Loucy (cell line): Measurements from ENCODE around the gene IP6K3.

Experiments used
- CTCF ChIP-seq: fragments of 200-600 bp; sonication (generic); conservative IDR thresholded peaks from 2 replicates; pipeline ENCODE4 v1.5.1; 2014; ENCODE audit warnings: mild to moderate bottlenecking, antibody characterized with exemption, low read length
- EZH2phosphoT487 ChIP-seq: fragments of 200-600 bp; IDR thresholded peaks from 2 replicates; pipeline ENCODE4 v1.6.1; 2018; ENCODE audit warnings: antibody characterized with exemption, mild to moderate bottlenecking, moderate library complexity, borderline replicate concordance

GRCh38 chr6:33671744-33672072, 75.0 kb downstream of the IP6K3 start:
- no peak for TF ChIP-seq CTCF
- TF ChIP-seq EZH2phosphoT487 = no peak
